ENCODE results near the gene ZNF276. TPM values are rescaled to one million over a fixed set of nuclear protein-coding genes. Genes with fewer than 3 reads are reported as not detected.

ZNF276 gene
- total RNA-seq, 1 donor from 2014 or later, result 25.4 TPM

DNA sequence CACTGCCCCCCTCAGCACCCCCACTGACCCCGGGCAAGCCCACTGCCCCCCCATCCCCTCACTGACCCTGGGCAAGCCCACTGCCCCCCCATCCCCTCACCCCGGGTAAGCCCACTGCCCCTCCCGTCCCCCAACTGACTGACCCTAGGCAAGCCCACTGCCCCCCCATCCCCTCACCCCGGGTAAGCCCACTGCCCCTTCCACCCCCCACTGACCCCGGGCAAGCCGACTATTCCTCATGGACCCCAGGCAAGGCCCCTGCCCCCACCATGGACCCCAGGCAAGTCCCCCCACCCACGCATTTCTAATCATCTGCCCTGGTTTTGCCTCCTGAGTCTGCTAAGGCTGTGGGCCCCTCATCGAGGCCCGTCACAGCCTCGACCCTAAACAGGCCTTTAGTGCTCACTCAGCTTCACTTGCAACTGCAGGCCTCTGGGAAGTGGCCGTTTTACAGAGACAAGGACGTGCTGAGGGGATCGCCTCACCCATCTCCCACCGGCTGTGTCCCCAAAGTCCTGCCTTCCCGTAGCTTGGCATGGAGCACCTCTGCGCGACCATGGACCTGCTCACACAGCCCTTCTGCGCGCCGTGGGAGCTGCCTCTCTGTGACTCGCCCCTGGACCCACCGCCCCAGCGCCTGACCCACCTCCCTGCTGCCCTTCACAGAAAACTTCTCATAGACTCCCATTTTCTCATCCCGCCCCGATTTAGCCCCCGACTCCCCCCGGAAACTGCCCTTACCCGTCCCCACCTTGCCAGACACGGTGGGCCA is 4.2 kb upstream of the ZNF276 start:
- H3K4me1 Mint-ChIP-seq (ENCODE audit: unreplicated experiment), result peaks cover 2% of the 10 kb centered on the region
- TF ChIP-seq, protein P1, sequence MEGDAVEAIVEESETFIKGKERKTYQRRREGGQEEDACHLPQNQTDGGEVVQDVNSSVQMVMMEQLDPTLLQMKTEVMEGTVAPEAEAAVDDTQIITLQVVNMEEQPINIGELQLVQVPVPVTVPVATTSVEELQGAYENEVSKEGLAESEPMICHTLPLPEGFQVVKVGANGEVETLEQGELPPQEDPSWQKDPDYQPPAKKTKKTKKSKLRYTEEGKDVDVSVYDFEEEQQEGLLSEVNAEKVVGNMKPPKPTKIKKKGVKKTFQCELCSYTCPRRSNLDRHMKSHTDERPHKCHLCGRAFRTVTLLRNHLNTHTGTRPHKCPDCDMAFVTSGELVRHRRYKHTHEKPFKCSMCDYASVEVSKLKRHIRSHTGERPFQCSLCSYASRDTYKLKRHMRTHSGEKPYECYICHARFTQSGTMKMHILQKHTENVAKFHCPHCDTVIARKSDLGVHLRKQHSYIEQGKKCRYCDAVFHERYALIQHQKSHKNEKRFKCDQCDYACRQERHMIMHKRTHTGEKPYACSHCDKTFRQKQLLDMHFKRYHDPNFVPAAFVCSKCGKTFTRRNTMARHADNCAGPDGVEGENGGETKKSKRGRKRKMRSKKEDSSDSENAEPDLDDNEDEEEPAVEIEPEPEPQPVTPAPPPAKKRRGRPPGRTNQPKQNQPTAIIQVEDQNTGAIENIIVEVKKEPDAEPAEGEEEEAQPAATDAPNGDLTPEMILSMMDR (IDR thresholded peaks at IDR 0.05; ENCODE audit: unreplicated experiment), result no peak
- H3K4me3 Mint-ChIP-seq (ENCODE audit: unreplicated experiment), result peak overlapping the region; percentile 42
- no peak overlapping the region for H3K27ac Mint-ChIP-seq (ENCODE audit: unreplicated experiment)
- peaks cover 21% of the 10 kb centered on the region for H3K27me3 Mint-ChIP-seq (ENCODE audit: unreplicated experiment)
- no peak for DNase-seq (ENCODE audit: low spot score)
- H3K9me3 Mint-ChIP-seq (ENCODE audit: unreplicated experiment), result no peaks in the 10 kb centered on the region
- peaks cover 3% of the 10 kb centered on the region for H3K36me3 Mint-ChIP-seq (ENCODE audit: low read depth, unreplicated experiment)

DNA sequence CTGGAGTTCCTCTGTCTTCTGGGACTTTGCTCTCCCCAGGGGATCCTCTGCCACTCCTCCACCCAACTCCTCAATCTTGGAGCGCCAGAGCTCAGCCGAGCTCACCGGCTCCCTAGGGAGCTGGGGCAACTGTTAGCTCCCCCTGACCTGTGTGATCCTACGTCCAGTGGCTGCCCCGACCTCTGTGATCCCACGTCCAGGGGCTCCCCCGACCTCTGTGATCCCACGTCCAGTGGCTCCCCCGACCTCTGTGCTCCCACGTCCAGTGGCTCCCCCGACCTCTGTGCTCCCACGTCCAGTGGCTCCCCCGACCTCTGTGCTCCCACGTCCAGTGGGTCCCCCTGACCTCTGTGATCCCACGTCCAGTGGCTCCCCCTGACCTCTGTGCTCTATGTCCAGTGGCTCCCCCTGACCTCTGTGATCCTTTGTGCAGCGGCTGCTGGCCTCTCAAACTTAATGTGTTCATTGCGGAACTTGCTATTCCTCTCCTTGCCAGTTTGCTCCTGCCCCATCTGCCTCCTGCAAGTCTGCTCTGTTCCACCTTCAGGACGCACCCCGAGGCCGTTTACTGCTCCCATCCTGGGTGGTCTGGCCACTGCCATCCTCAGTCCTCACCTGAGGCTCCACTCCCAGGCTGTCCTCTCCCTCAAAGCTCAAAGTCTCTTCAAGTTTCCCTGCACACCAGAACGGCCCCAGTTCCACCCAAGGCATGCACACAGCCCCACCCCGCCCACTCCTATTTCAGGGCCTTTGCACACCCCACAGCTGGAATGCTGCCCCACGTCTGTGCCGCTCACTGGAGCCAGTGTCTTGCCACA is 3.4 kb upstream of the ZNF276 start:
- Mint-ChIP-seq H3K36me3 (ENCODE audit: low read depth, unreplicated experiment) (peaks cover 6% of the 10 kb centered on the region), H3K27ac (ENCODE audit: unreplicated experiment) (no peak overlapping the region), H3K9me3 (ENCODE audit: unreplicated experiment) (no peaks in the 10 kb centered on the region), H3K4me3 (ENCODE audit: unreplicated experiment) (peak overlapping the region; percentile 56), H3K4me1 (ENCODE audit: unreplicated experiment) (peaks cover 7% of the 10 kb centered on the region), H3K27me3 (ENCODE audit: unreplicated experiment) (peaks cover 23% of the 10 kb centered on the region)
- TF ChIP-seq, protein P1 (IDR thresholded peaks at IDR 0.05; ENCODE audit: unreplicated experiment), result no peak
- DNase-seq (ENCODE audit: low spot score), result no peak

DNA sequence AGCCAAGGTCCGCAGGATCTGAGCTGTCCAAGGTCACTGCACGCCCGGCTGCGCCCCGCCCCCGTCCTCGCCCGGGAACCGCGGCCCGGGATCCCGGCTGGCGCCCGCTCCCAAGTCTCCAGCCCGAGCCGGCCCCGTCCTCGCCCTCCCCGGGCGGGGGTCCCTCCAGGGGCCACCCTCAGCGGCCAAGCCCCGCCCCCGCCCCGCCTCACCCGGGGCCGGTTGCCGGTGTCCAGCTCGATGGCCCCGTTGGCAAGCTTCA is 855 bp upstream of the ZNF276 start:
- Mint-ChIP-seq H3K4me3 (ENCODE audit: unreplicated experiment) (peak overlapping the region; percentile 88), H3K4me1 (ENCODE audit: unreplicated experiment) (peaks cover 13% of the 10 kb centered on the region), H3K27ac (ENCODE audit: unreplicated experiment) (no peak overlapping the region), H3K9me3 (ENCODE audit: unreplicated experiment) (no peaks in the 10 kb centered on the region), H3K27me3 (ENCODE audit: unreplicated experiment) (peaks cover 23% of the 10 kb centered on the region), H3K36me3 (ENCODE audit: low read depth, unreplicated experiment) (peaks cover 11% of the 10 kb centered on the region)
- TF ChIP-seq, protein P1 (IDR thresholded peaks at IDR 0.05; ENCODE audit: unreplicated experiment), result no peak
- DNase-seq (ENCODE audit: low spot score), result peak; percentile 55

DNA sequence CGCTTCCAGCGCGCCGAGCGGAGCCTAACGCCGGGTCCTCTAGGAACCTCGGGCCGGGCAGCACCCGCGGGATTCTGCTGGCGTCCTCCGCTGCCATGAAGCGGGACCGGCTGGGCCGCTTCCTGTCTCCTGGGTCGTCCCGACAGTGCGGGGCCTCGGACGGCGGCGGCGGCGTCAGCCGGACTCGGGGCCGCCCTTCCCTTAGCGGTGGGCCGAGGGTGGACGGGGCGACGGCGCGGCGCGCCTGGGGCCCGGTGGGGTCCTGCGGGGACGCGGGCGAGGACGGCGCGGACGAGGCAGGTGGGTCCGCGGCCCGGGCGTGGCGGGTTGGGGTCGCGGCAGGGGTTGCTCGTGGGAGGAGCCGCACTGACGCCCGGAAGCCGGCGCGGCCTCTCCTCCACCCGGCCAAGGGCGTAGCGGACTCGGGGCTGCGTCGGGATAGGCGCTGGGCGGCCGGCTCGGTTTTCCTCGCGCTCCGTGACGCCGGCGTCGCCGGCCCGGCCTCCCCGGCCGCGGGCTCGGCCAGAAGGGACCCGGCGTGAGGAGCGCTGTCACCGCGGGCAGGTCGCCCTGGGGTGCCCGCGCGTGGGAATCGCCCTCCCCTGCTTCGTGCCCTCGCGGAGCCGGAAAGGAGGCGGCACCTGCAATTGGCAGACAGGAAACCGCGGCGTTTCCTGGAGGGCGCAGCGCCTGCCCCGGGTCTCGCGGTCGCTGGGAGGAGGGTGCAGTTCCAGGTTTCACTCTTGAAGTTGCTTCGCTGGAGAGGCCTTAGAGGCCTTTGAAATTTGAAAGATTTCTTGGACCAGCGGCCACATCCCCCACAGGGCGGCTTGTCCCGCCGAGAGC is 432 bp downstream of the ZNF276 start:
- Mint-ChIP-seq H3K9me3 (ENCODE audit: unreplicated experiment) (no peaks in the 10 kb centered on the region), H3K4me1 (ENCODE audit: unreplicated experiment) (peaks cover 13% of the 10 kb centered on the region), H3K27me3 (ENCODE audit: unreplicated experiment) (peaks cover 23% of the 10 kb centered on the region), H3K36me3 (ENCODE audit: low read depth, unreplicated experiment) (peaks cover 11% of the 10 kb centered on the region), H3K4me3 (ENCODE audit: unreplicated experiment) (peak overlapping the region; percentile 86), H3K27ac (ENCODE audit: unreplicated experiment) (no peak overlapping the region)
- peak; percentile 61 for DNase-seq (ENCODE audit: low spot score)
- TF ChIP-seq, protein P1 (IDR thresholded peaks at IDR 0.05; ENCODE audit: unreplicated experiment), result no peak
